ENCODE data around the gene IZUMO4.

IZUMO4 gene

GRCh38 chr19:2055931-2056836 lies 40.5 kb upstream of the IZUMO4 start:
- H3K27ac ChIP-seq (ENCODE audit: low read length), result peak overlapping the region; percentile 65
- no peaks in the 10 kb centered on the region for H4K20me1 ChIP-seq (ENCODE audit: insufficient read depth, low read length)
- H3K9me3 ChIP-seq (ENCODE audit: insufficient read depth, low read length, severe bottlenecking), result no peaks in the 10 kb centered on the region
- peaks cover 48% of the 10 kb centered on the region for H3K4me1 ChIP-seq (ENCODE audit: insufficient read depth, low read length)
- H3K9ac ChIP-seq (ENCODE audit: low read depth, low read length), result peak overlapping the region; percentile 16; the same call in 1 of the 2 replicates
- H3K79me2 ChIP-seq (ENCODE audit: insufficient read depth, low read length), result peaks cover 6% of the 10 kb centered on the region
- H3K36me3 ChIP-seq (ENCODE audit: insufficient read depth, low read length), result no peaks in the 10 kb centered on the region
- H3K4me3 ChIP-seq (ENCODE audit: low read depth in 1 of 2, low read length in 2 of 2), result no peak overlapping the region
- DNase-seq (peak; percentile 65), ATAC-seq (ENCODE audit: insufficient read depth, low read depth) (no peak)
- 0 out of 2 replicates have a peak overlapping the region, but pooled peaks have one; percentile 37 for H3K4me2 ChIP-seq (ENCODE audit: insufficient read depth, low read length)
- H2AFZ ChIP-seq (ENCODE audit: low read depth, low read length), result no peak overlapping the region
- TF ChIP-seq EZH2 (IDR thresholded peaks at IDR 0.05; ENCODE audit: borderline replicate concordance, low read depth, low read length, severe bottlenecking), result no peak
- TF ChIP-seq, protein P1, sequence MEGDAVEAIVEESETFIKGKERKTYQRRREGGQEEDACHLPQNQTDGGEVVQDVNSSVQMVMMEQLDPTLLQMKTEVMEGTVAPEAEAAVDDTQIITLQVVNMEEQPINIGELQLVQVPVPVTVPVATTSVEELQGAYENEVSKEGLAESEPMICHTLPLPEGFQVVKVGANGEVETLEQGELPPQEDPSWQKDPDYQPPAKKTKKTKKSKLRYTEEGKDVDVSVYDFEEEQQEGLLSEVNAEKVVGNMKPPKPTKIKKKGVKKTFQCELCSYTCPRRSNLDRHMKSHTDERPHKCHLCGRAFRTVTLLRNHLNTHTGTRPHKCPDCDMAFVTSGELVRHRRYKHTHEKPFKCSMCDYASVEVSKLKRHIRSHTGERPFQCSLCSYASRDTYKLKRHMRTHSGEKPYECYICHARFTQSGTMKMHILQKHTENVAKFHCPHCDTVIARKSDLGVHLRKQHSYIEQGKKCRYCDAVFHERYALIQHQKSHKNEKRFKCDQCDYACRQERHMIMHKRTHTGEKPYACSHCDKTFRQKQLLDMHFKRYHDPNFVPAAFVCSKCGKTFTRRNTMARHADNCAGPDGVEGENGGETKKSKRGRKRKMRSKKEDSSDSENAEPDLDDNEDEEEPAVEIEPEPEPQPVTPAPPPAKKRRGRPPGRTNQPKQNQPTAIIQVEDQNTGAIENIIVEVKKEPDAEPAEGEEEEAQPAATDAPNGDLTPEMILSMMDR (IDR thresholded peaks at IDR 0.05; ENCODE audit: borderline replicate concordance, extremely low read depth, low read length, poor library complexity, severe bottlenecking), result no peak
- no peaks in the 10 kb centered on the region for H3K27me3 ChIP-seq (ENCODE audit: insufficient read depth, low read length, poor library complexity)

- Histone ChIP-seq H3K27ac (ENCODE audit: low read length) (peak overlapping the region; percentile 64), H3K9me3 (ENCODE audit: insufficient read depth, low read length, severe bottlenecking) (no peaks in the 10 kb centered on the region), H3K4me3 (ENCODE audit: low read depth in 1 of 2, low read length in 2 of 2) (no peak overlapping the region; a peak in 1 of 4 replicates), H2AFZ (ENCODE audit: low read depth, low read length) (no peak overlapping the region), H3K9ac (ENCODE audit: low read depth, low read length) (no peak overlapping the region), H3K79me2 (ENCODE audit: insufficient read depth, low read length) (peaks cover 6% of the 10 kb centered on the region), H3K4me1 (ENCODE audit: insufficient read depth, low read length) (peaks cover 43% of the 10 kb centered on the region), H3K27me3 (ENCODE audit: insufficient read depth, low read length, poor library complexity) (no peaks in the 10 kb centered on the region), H3K36me3 (ENCODE audit: insufficient read depth, low read length) (no peaks in the 10 kb centered on the region), H3K4me2 (ENCODE audit: insufficient read depth, low read length) (peak overlapping the region; percentile 43; the same call in 1 of the 2 replicates), H4K20me1 (ENCODE audit: insufficient read depth, low read length) (no peaks in the 10 kb centered on the region)
- DNase-seq, result no peak
- no peak for ATAC-seq (ENCODE audit: insufficient read depth, low read depth)
- no peak for TF ChIP-seq EZH2 (IDR thresholded peaks at IDR 0.05; ENCODE audit: borderline replicate concordance, low read depth, low read length, severe bottlenecking)
- TF ChIP-seq, protein P1 (IDR thresholded peaks at IDR 0.05; ENCODE audit: borderline replicate concordance, extremely low read depth, low read length, poor library complexity, severe bottlenecking), result no peak
Measured at GRCh38 chr19:2056837-2057192, 39.9 kb upstream of the IZUMO4 start.

GRCh38 chr19:2057484-2058469 lies 38.9 kb upstream of the IZUMO4 start:
- H3K36me3 ChIP-seq (ENCODE audit: insufficient read depth, low read length), result no peaks in the 10 kb centered on the region
- peak overlapping the region; percentile 22; the same call in 1 of the 2 replicates for H3K27ac ChIP-seq (ENCODE audit: low read length)
- H4K20me1 ChIP-seq (ENCODE audit: insufficient read depth, low read length), result no peaks in the 10 kb centered on the region
- no peaks in the 10 kb centered on the region for H3K9me3 ChIP-seq (ENCODE audit: insufficient read depth, low read length, severe bottlenecking)
- TF ChIP-seq EZH2 (IDR thresholded peaks at IDR 0.05; ENCODE audit: borderline replicate concordance, low read depth, low read length, severe bottlenecking), result no peak
- TF ChIP-seq, protein P1 (IDR thresholded peaks at IDR 0.05; ENCODE audit: borderline replicate concordance, extremely low read depth, low read length, poor library complexity, severe bottlenecking), result no peak
- H3K4me2 ChIP-seq (ENCODE audit: insufficient read depth, low read length), result no peak overlapping the region
- no peak overlapping the region for H2AFZ ChIP-seq (ENCODE audit: low read depth, low read length)
- DNase-seq (no peak), ATAC-seq (ENCODE audit: insufficient read depth, low read depth) (no peak)
- H3K27me3 ChIP-seq (ENCODE audit: insufficient read depth, low read length, poor library complexity), result no peaks in the 10 kb centered on the region
- peaks cover 43% of the 10 kb centered on the region for H3K4me1 ChIP-seq (ENCODE audit: insufficient read depth, low read length)
- H3K4me3 ChIP-seq (ENCODE audit: low read depth in 1 of 2, low read length in 2 of 2), result no peak overlapping the region
- H3K9ac ChIP-seq (ENCODE audit: low read depth, low read length), result no peak overlapping the region
- peaks cover 12% of the 10 kb centered on the region for H3K79me2 ChIP-seq (ENCODE audit: insufficient read depth, low read length)
